Stimulated activated CD8-positive, alpha-beta memory T cell treated with anti-CD3 and anti-CD28 coated beads, Interleukin-7, amount 100 ng/mL, for 48 hours (primary cell): ENCODE results near the gene SDS.

Experiments used
- DNase-seq, 2 donors: peaks; one replicate each; pipeline ENCODE4 v3.0.0-alpha.2; 2020; ENCODE audit warnings: low read depth in 1 of 2; ENCODE audit errors: extremely low read depth in 1 of 2

SDS gene

GRCh38 chr12:113401066-113402000 is 2.4 kb downstream of the SDS start:
- DNase-seq = no peak

GRCh38 chr12:113400362-113400761 is 3.3 kb downstream of the SDS start:
- no peak for DNase-seq

- no peak for DNase-seq
These were observed 4.2 kb downstream of the SDS start for GRCh38 chr12:113399490-113399889.

GRCh38 chr12:113398346-113399290 is 5.1 kb downstream of the SDS start:
- no peak for DNase-seq

- DNase-seq = no peak
These were observed 6.0 kb downstream of the SDS start for GRCh38 chr12:113397497-113398197.

GRCh38 chr12:113396828-113397496 is 6.7 kb downstream of the SDS start:
- DNase-seq = no peak

GRCh38 chr12:113396200-113396599 is 7.5 kb downstream of the SDS start:
- no peak for DNase-seq

- DNase-seq = no peak
These were observed 8.6 kb downstream of the SDS start for GRCh38 chr12:113395119-113395518.

GRCh38 chr12:113393749-113394148 is 9.9 kb downstream of the SDS start:
- no peak for DNase-seq

GRCh38 chr12:113392988-113393579 is 10.6 kb downstream of the SDS start:
- no peak for DNase-seq

GRCh38 chr12:113392520-113392919 is 11.2 kb downstream of the SDS start:
- DNase-seq = no peak

- no peak for DNase-seq
These were observed 11.9 kb downstream of the SDS start for GRCh38 chr12:113391650-113392337.

GRCh38 chr12:113391145-113391544 is 12.5 kb downstream of the SDS start:
- DNase-seq = no peak

GRCh38 chr12:113390064-113391043 is 13.3 kb downstream of the SDS start:
- no peak for DNase-seq

GRCh38 chr12:113388351-113388750 is 15.3 kb downstream of the SDS start:
- no peak for DNase-seq

- DNase-seq = no peak
These were observed 16.1 kb downstream of the SDS start for GRCh38 chr12:113387631-113388030.

GRCh38 chr12:113386866-113387566 is 16.7 kb downstream of the SDS start:
- no peak for DNase-seq
